ENCODE measurements around the gene VAMP7. TPM values are rescaled to one million over a fixed set of nuclear protein-coding genes. Genes with fewer than 3 reads are reported as not detected.

Gene VAMP7
- total and polyA plus RNA-seq, 2 of the 13 experiments (the other 11 are each of a cell fraction or from before 2014, with no cell fraction given): 13.4 to 20.7 TPM

DNA sequence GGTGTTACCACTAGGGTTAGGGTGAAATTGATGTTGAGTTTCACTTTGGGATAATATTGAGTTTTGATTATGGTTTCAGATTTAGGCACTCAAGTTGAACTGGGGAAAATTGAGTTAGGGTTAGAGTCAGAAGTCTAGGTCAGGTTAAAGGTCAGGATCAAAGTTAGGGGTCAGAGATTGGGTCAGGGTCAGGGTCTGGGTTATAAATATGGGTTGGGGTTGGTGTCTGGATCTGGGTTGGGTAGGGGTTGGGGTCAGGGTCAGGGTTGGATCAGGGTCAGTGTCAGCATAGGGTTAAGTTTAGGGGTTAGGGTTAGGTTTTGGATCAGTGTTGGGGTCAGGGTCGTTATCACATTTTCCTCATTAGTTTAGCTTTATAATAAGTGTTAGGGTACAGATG, 73.6 kb downstream of the VAMP7 start:
- Histone ChIP-seq H3K9me3 (ENCODE audit: low read length) (peaks cover 68% of the 10 kb centered on the region), H2AFZ (ENCODE audit: low read length) (no peak overlapping the region), H3K27me3 (ENCODE audit: control insufficient read depth in 1 of 2, insufficient read depth in 2 of 2, low read length in 2 of 2) (no peaks in the 10 kb centered on the region), H4K20me1 (ENCODE audit: insufficient read depth, low read length) (no peaks in the 10 kb centered on the region), H3K79me2 (ENCODE audit: insufficient read depth, low read length) (no peaks in the 10 kb centered on the region), H3K4me2 (ENCODE audit: low read depth, low read length) (no peak overlapping the region), H3K9ac (ENCODE audit: insufficient read depth, low read depth, low read length) (no peak overlapping the region), H3K36me3 (replicated peaks in 1 of 2; ENCODE audit: control insufficient read depth in 1 of 2, insufficient read depth in 2 of 2, low read length in 2 of 2) (no peaks in the 10 kb centered on the region), H3K27ac (ENCODE audit: extremely low read length, insufficient read depth, low read length) (no peak overlapping the region), H3K4me3 (replicated peaks in 1 of 3; ENCODE audit: insufficient read depth in 1 of 3, low read depth in 2 of 3, low read length in 3 of 3) (no peak overlapping the region), H3K4me1 (ENCODE audit: insufficient read depth, low read length) (no peaks in the 10 kb centered on the region)
- ChIA-PET CTCF (ENCODE audit: low intra/inter-chr PET ratio, low total read pairs) (no interaction called here), POLR2A (no interaction called here)
- no peak for FAIRE-seq
- TF ChIP-seq ZNF430 (CRISPR knock-in tag; IDR thresholded peaks at IDR 0.05) (no peak), DMAP1 (CRISPR knock-in tag; IDR thresholded peaks at IDR 0.05) (no peak), ZNF589 (CRISPR knock-in tag; conservative IDR thresholded peaks at IDR 0.05) (no peak), KDM5A (IDR thresholded peaks at IDR 0.05; ENCODE audit: borderline replicate concordance, low read length) (no peak), MAFG (CRISPR knock-in tag; IDR thresholded peaks at IDR 0.05) (no peak), U2AF2 (IDR thresholded peaks at IDR 0.05; ENCODE audit: low read depth, low read length) (no peak), ZNF747 (CRISPR knock-in tag; IDR thresholded peaks at IDR 0.05; ENCODE audit: borderline replicate concordance) (no peak), ZNF614 (CRISPR knock-in tag; IDR thresholded peaks at IDR 0.05; ENCODE audit: borderline replicate concordance) (no peak), HMGXB3 (CRISPR knock-in tag; IDR thresholded peaks at IDR 0.05; ENCODE audit: borderline replicate concordance) (no peak), ZNF879 (CRISPR knock-in tag; IDR thresholded peaks at IDR 0.05) (no peak)
- TF ChIP-seq, protein P1, sequence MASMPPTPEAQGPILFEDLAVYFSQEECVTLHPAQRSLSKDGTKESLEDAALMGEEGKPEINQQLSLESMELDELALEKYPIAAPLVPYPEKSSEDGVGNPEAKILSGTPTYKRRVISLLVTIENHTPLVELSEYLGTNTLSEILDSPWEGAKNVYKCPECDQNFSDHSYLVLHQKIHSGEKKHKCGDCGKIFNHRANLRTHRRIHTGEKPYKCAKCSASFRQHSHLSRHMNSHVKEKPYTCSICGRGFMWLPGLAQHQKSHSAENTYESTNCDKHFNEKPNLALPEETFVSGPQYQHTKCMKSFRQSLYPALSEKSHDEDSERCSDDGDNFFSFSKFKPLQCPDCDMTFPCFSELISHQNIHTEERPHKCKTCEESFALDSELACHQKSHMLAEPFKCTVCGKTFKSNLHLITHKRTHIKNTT (CRISPR knock-in tag; IDR thresholded peaks at IDR 0.05): no peak
- DNase-seq (ENCODE audit: low spot score): no peak
- in situ Hi-C loops (cut with HindIII; ENCODE audit: extremely low pct_ligation_motif_present, low pct_unique_long_range_greater_than_20kb) (no loop called here), intact Hi-C loops (cut with micrococcal nuclease; ENCODE audit: unreplicated experiment) (no loop called here)
- WGBS (ENCODE audit: low lambda C conversion rate): 18% methylated on average over 1 of the region's 1 CpG
- no peak for ATAC-seq
- BruUV-seq (replicated peaks): no TSS peak
